Suppressor macrophage treated with lipopolysaccharide for 4 hours (primary cell): ENCODE measurements around the gene MATR3.
A peak's percentile ranks its signal among the peaks of the same experiment; 100 is the strongest.
"Not testable (repeated sequence)": the region's sequence is repeated elsewhere in the genome, so short reads cannot be mapped to it uniquely, and the experiment has no call there.

Experiments
- DNase-seq: peaks from one replicate; pipeline ENCODE4 v3.0.0-alpha.2; 2020

The MATR3 gene

DNA sequence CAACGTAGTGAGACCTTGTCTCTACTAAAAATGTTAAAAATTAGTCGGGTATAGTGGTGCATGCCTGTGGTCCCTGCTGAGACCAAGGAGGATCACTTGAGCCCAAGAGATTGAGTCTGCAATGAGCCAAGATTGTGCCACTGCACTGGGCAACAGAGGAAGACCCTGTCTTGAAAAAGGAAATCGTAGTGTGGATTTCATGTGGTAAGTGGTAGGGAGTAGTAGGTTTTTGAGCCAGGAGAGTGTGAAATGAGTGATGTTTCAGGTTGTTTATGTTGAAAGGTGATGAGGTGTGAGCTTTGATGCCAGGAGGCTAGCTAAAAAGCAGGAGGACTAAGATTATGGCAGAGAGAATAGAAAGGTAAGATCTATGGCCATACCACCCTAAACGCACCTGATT is 5.9 kb downstream of the MATR3 start:
- DNase-seq = no peak

DNA sequence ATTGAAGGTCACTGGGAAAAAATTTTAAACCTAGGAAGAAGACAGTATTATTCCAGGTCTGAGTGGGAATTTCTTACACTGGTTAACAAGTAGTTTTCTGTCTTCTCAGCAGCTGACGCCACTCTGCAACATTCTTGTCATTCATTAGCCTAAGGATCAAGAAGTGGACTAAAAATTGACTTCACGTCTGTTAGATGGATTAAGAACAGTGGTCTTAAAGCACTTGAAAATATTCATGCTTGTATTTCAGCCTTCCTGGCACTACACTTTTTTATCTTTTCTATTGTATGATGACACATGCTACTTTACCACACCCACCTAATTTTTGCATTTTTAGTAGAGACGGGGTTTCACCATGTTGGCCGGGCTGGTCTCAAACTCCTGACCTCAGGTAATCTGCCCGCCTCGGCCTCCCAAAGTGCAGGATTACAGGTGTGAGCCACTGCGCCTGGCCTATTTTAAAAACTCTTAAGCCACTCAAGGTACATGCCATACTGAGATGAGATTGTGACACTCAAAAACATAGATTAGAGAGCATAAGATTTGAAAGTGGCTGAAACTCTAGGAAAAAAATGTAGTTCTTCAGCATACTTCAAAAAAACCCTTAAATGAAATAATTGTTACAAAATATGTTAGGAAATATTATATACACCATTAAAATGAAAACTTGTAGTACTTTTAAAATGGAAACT is 8.4 kb downstream of the MATR3 start:
- DNase-seq = no peak

DNA sequence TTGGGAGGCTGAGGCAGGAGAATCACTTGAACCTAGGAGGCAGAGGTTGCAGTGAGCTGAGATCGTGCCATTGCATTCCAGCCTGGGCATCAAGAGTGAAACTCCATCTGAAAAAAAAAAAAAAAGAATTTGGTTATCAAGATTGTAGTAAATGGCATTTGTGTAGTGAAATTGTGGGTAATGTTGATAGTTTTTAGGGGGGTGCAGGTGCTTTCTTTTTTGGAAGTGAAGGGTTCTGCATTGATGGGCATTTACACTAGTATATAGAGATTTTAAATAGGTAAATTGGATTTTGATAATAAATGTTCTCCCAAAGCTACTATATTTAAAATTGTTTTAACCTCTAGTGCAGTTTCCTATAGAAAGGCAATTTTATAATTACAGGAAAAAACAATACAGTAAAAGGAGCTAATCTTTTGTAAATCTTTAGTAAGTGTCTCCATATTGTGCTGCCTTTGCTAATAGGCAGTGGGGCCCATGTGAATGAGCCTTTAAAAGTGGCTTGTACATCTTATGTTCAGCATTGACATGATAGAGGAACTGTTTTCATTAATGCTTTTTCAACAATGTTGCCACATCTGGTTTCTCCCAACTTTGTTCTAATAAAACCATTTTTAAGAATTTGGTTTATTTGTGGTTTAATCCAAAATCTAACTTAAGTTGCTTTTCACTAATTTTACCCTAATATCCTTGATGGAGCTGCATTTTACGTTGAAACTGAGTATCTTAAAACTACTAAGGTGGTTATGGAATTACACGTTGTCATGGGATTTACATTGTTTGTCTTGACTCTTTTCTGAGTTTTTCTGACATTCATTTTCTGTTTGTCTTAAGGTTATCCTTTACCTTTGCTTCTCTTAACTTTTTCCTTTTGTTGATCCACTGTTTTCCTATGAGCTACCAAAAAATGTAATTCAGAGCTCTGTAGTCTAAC is 11.1 kb downstream of the MATR3 start:
- no peak for DNase-seq

DNA sequence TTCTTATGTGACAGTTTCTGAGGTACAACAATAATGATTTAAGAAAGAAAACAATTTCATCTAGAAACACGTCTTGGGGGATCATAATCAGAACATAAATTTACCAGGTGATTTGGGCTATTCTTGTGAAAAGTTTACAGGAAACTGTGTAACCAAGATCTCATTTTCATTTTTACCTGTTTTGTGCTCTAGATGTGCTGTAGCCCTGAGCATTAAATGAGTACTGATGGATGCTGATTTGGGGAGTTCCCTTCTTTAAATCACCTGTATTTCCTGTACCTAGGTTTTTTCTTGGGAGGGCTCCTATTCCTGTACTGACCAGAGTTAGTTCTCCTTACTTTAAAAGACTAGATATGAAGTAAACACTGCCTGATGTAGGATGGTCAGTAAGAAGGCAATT is 12.7 kb downstream of the MATR3 start:
- DNase-seq = no peak

DNA sequence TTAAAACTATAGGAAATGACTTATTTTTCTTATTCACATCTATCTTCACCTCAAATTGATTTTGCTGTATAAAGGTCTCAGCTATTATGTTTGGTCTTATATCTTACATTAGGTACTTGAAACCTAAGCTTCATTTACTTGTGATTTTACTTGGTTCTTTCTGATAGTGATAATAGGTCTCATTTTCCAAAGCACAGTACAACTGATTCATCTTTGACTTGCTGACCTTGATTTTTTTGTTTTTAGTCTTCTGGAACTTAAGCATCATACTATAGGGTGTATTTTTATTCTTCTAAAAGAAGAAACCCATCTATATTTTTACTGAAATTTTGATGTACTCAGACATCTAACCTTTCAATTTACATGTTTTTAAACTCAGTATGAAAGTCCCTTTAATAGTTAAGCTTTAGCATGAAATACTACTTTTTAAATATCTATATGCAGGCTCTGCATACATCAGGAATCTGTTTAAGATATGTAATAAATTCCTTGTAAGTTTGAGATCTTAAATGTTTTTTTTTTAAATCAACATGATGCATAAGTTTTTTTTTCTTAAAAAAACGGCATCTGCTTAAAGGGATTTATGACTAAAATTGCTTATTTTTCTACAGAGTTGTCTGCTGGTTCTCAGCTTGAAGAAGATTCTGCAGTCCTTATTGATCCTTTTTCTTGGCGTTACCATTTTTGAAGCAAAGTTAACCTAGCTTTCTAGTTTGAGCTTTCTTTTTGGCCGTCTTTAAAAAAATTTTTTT is 13.3 kb downstream of the MATR3 start:
- DNase-seq = no peak

DNA sequence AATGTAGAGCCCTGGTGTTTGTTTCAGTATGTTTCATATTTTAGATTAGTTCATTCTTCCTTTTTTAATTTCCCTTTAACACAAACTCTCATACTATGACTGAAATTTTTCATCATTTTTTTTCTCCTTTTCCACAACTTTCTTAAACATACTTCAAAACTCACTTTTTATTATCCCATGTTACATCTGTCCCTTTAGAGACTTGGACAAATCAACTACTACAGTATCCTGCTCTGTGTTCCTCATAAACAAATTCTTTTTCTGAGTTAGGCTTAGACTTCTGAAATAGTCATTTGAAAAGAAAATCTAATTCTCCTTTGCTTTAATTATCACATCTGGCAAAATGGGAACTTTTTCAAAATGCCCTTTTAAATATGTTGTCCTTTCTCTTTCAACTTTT is 15.3 kb downstream of the MATR3 start:
- no peak for DNase-seq

DNA sequence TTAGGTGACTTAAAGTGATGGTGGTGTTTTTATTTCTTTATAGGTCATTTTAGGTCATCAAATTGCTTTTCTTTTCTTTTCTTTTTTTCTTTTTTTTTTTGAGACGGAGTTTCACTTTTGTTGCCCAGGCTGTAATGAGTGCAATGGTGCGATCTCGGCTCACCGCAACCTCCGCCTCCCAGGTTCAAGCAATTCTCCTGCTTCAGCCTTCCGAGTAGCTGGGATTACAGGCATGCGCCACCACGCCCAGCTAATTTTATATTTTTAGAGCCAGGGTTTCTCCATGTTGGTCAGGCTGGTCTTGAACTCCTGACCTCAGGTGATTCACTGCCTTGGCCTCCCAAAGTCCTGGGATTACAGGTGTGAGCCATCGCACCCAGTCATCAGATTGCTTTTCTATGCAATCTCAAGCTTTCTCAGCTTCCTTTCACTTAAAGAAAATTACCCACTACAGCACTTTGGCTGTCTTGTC is 17.2 kb downstream of the MATR3 start:
- not testable (repeated sequence) for DNase-seq

DNA sequence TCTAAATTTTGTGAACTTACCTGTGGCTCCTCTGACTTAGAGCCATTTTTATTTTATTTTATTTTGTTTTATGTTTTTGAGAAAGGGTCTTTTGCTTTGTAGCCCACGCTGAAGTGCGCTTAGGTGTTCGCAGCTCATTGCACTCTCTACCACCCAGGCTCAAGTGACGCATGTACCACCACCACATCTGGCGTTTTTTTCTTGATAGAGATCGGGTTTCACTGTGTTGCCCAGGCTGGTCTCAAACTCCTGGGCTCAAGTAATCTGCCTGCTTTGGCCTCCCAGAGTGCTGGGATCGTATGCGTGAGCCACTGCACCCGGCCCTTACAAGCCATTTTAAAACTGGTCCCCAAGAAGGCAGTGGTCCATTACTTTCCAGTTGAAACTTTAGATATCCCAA is 18.5 kb downstream of the MATR3 start:
- no peak for DNase-seq

DNA sequence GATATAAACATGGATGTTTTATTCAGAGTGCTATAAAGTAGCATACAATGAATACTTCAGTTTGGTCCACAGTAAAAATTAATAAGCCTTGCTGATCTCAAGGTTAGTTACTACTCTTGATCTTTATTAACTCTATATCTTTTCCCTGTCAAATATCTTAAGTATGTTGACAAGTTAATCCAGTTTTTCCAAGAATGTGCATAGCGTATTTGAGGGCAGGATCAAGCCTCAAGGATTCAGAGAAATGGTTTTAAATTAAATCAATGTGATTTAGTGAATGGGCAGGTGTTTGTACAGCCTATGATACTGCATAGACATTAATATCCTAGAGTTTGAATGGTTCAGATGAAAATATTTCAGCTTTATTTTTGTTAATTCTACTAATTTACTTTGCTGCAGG is 20.7 kb downstream of the MATR3 start:
- DNase-seq = no peak

DNA sequence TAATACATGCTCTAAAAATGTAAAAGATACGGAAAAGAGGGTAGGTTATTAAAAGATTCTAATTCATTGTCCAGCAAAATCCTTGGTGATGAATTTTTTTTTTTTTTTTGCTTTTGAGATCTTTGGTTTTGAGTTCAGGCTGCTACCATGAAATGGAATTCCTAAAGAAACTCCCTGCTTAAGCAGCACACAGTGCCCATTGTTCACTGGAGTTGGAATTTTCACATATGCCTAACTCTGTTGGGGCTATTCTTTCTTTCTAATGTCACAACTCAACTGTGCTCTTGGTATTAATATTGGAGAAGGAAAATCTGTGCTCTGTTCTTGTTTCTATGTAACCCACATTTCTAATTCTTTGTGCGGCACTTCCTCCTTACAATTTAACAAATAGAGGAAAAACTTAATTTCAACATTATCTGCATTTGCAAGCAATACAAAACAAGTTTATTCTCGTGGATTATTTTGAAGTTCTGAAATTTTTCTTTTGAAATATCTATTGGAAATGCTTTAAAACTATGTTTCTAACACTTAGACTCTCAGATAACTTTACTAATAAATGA is 21.6 kb downstream of the MATR3 start:
- no peak for DNase-seq

DNA sequence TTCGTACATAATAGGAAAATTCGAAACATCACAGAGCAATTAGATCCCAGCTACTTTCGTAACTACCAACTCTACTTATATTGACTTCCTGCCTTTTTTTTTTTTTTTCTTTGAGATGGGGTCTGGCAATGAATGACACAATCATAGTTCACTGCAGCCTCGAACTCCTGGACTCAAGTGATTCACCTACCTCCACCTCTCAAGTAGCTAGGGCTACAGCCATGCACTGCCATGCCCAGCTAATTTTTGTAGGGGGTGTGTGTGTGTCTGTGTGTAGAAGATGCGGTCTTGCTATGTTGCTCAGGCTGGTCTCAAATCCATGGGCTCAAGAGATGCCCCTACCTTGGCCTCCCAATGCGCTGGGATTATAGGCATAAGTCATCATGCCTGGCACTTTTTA is 42.3 kb downstream of the MATR3 start:
- DNase-seq = no peak

DNA sequence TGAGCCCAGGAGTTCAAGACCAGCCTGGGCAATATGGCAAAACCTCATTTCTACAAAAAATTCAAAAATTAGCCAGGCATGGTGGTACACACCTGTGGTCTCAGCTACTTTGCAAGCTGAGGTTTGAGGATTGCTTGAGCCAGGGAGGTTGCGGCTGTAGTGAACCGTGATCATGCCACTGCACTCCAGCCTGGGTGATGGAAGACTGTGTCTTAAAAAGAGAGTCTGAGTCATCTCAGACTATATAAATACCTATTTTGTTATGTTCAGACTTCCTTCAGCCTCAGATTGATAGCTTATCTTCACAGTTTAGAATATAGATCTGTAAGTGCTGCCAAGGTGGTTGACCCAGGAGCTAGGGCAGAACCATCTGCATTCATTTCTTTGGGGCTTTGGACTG is 46.5 kb downstream of the MATR3 start:
- no peak for DNase-seq

DNA sequence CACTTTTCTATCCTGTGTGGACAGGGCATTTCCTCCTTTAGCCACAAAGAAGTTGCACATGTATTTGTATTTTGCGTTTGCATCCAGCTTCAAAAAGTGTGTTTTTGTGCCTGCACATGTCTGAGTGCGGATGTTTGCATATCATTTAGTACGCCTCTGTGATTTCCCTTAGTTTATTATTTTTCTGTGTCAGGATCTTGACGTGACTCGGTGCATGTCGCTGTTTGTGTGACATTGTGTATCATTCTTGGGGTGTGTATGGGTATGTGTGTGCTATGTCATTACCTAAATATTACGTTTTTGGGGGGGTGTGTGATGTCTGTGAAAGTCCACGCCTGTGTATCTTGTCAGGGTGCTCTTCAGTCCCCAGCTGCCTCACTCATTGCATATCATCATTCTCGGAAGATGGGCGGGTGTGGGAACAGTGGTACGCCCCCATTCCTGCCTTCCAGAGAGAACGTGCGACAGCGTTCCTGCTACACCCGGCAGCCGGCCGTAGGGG is 47.7 kb downstream of the MATR3 start:
- DNase-seq = no peak

DNA sequence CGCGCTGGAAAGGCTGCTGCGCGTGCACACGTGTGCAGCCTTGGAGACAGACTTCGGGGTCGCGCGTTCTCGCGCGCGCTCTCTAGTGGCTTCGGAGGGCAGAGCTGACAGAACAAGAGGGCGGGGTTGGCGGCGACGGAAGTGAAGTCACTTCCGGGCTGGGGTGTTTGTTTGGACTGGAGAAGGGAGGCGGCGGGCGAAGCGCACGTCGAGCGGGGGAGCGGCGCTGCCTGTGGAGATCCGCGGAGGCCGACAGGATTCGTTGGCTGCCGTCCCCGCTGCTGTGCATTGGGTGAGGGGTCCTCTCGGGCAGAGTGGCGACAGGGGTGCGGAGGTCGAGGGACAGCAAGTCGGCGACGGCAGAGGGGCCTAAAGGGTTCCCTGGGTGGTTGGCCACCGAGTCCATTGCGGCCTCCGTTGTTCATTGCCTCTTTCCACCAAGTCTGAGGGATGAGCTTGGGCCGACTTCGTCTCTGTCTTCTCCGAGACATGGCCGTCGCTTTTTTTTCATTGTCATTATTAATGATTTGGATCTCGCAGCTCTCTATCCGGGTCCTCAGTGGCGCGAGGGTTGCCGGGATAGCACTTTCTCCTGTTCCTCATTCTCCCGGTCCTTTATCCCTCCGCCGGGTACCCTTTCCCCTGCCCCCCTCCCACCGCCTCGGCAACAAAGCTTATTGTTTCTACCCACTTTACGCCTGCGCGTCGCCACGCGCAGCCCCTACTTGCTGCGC is 48.3 kb downstream of the MATR3 start, which contains the start of gene PAIP2:
Gene PAIP2, plus strand, starts transcription at position 166 of the 734 bp plus-strand sequence. CDS start 21,931 bp downstream, outside the sequence.
- DNase-seq = peak; percentile 97

DNA sequence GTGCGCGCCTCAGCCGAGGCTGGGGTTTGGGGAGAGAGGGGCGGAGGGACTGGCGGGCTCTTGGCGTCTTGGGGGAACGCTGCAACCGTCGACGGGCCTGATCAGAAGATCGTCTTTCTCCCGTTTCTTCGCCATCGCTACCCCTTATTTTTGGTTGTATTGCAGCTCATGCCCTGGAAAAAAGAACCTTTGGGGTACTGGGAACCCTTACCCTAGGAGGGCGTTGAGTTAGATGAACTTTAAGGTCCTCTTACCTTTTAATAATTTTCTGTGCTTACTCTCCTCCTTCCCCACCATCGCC is 48.8 kb downstream of the MATR3 start:
- DNase-seq = no peak

DNA sequence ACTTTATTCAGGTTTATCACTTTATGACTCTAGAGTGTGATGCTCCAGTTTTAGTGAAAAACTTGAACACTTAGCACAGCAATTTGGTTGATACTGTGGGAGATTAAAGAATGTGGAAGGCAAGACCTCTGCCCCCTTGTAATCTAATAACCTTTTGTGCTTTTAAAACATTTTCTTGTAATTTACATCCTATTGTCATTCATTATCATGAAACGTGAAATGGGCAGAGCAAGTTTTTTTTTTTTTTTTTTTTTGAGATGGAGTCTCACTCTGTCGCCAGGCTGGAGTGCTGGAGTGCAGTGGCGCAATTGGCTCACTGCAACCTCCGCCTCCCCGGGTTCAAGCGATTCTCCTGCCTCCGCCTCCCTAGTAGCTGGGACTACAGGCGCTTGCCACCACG is 49.9 kb downstream of the MATR3 start:
- DNase-seq = no peak

DNA sequence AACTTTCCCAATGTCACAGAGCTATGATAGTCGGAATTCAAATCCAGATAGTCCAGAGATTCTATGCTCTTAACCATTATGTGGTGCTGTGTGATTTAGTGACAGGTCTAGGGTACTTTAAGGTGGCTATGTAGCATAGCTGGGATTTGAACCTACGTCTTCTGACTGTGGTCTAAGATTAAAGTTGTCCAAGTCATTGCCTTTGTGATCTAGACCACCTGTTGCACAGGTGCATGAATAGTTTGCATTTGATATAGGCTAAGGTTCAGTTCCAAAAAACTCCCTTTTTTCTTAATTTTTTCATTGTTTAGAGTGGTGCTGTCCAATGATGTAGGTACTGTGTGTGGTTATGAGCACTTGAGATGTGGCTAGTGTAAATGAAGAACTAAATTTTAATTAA is 50.6 kb downstream of the MATR3 start:
- DNase-seq = no peak

DNA sequence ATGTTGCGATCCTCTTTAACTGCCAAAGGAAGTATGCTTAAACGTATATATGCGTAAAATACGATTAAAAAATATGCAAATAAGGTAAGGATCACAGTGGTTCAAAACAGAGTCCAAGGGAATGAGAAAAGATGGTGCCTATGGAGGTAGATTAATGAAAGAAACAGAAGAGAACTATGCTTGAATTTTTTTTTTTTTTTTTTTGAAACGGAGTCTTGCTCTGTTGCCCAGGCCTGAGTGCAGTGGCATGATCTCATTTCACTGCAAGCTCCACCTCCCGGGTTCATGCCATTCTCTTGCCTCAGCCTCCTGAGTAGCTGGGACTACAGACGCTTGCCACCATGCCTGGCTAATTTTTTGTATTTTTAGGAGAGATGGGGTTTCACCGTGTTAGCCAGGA is 51.9 kb downstream of the MATR3 start:
- not testable (repeated sequence) for DNase-seq

DNA sequence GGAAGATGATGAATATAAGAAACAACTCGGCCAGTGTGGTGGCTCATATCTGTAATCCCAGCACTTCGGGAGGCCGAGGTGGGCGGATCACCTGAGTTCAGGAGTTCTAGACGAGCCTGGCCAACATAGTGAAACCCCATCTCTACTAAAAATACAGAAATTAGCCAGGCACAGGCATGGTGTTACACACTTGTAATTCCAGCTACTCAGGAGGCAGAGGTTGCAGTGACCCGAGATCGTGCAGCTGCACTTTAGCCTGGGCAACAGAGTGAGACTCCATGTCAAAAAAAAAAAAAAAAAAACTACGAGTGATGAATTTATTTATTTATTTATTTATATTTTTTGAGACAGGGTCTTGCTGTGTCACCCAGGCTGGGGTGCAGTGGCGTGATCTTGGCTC is 54.3 kb downstream of the MATR3 start:
- DNase-seq = not testable (repeated sequence)

DNA sequence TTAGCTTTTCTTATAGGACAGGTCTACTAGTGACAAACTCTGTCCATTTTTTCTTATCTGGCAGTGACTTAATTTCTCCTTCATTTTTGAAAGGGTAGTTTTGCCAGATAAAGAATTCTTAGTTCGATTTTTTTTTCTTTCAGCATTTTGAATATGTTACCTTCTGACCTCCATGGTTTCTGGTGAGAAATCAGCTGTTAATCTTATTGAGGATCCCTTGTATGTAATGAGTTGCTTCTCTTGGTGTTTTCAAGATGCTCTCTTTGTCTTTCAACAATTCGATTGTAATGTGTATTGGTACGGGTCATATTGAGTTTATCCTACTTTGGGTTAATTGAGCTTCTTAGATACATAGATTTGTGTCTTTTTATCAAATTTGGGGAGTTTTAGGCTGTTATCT is 60.6 kb downstream of the MATR3 start:
- DNase-seq = no peak

DNA sequence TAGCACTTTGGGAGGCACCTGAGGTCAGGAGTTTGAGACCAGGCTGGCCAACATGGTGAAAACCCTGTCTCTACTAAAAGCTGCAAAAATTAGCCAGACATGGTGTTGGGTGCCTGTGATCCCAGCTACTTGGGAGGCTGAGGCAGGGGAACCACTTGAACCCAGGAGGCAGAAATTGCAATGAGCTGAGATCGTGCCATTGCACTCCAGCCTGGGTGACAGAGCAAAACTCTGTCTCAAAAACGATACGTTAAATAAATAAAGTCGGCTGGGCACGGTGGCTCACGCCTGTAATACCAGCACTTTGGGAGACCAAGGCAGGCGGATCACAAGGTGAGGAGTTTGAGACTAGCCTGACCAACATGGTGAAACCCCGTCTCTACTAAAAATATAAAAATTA is 62.4 kb downstream of the MATR3 start:
- not testable (repeated sequence) for DNase-seq

DNA sequence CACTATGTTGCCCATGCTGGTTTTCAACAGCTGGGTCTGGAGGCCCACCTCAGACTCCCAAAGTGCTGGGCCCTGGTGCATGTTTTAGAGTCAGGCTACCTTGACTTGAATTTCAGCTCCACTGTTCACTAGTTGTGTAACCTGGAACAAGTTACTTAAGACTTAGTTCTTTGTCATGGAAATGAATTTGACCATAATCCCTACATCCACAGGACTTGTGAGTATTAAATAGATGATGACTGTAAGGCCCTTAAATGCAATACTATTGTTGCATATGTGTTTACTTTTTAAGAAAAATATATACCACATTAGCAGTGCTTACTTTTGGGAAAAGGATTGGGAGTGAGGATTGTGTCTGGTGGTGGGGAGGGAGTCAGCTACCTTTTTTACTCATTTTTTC is 64.5 kb downstream of the MATR3 start:
- no peak for DNase-seq
